ENCODE measurements around the gene IFT25. TPM values are rescaled to one million over a fixed set of nuclear protein-coding genes. Genes with fewer than 3 reads are reported as not detected.
A peak's percentile ranks its signal among the peaks of the same experiment; 100 is the strongest.

The IFT25 gene
- total and polyA plus RNA-seq, 2 experiments from 2014 or later = 28.2 to 109 TPM

DNA sequence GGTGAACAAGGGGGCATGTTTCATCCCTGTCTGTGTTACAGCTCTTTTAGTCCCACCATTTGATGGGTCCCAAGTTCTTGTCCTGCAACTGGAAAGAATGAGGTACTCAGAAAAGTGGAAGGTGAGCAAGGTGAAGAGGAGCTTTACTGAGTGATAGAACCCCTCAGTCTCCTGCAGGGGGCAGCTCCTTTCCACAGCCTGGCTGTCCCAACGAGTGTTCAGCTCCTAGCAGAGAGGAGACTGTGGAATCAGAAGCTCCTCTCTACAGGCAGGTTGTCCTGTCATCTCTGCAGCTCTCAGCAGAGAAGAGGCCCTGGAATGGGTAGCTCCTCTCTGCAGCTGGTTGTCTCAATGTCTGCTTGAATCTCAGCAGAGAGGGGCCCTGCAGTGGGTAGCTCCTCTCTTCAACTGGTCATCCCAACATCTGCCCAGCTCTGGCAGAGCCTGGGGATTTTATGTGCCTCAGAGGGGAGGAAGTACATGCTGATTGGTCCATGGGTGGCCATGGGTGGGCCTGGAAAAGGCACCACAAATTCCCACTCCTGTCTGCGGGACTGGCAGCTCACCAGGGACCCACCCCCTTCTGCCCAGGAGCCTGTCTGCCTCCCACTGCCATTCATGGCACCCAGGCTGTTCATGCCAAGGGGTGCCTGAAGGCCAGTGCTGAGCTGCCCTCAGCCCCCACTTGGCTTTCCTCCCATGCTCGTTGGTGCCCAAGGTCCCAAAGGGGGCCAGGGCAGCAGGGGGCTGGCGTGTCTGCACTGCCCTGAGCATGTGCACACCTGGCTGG is 46.8 kb upstream of the IFT25 start:
- Mint-ChIP-seq H3K4me3 (no peak overlapping the region), H3K4me1 (no peaks in the 10 kb centered on the region), H3K9me3 (peaks cover 4% of the 10 kb centered on the region; the same call in 2 of the 3 replicates), H3K27me3 (ENCODE audit: insufficient read depth, low read depth, poor library complexity) (no peaks in the 10 kb centered on the region), H3K27ac (no peak overlapping the region), H3K36me3 (ENCODE audit: low read depth) (no peaks in the 10 kb centered on the region)
- H4K20me1 ChIP-seq (replicated peaks; ENCODE audit: insufficient read depth) = no peaks in the 10 kb centered on the region
- H3K9me2 ChIP-seq (ENCODE audit: insufficient read depth) = no peaks in the 10 kb centered on the region
- no peak overlapping the region for H3K4me2 ChIP-seq
- no peak overlapping the region for H2AFZ ChIP-seq
- H3K36me3 ChIP-seq (ENCODE audit: insufficient read depth) = no peaks in the 10 kb centered on the region
- no peaks in the 10 kb centered on the region for H3K27me3 ChIP-seq (ENCODE audit: insufficient read depth)
- H3K4me1 ChIP-seq (ENCODE audit: insufficient read depth) = no peaks in the 10 kb centered on the region
- ATAC-seq (peak; percentile 89), DNase-seq (ENCODE audit: low spot score) (peak; percentile 43)
- no peak overlapping the region for H3K4me3 ChIP-seq
- TF ChIP-seq NANOG (IDR thresholded peaks at IDR 0.05; ENCODE audit: borderline replicate concordance) (no peak), EZH2phosphoT487 (IDR thresholded peaks at IDR 0.05; ENCODE audit: unreplicated experiment) (no peak), CTCF (conservative IDR thresholded peaks at IDR 0.05; ENCODE audit: low read depth in 2 of 2) (peak; percentile 32 to 65; a peak in 3 of 4 replicates), EZH2 (IDR thresholded peaks at IDR 0.05; ENCODE audit: low read depth, unreplicated experiment) (no peak), ETS1 (IDR thresholded peaks at IDR 0.05) (no peak)
- no peaks in the 10 kb centered on the region for H3K79me2 ChIP-seq (replicated peaks; ENCODE audit: insufficient read depth)
- H3F3A ChIP-seq (replicated peaks; ENCODE audit: low read depth) = no peaks in the 10 kb centered on the region
- no peak overlapping the region for H3K27ac ChIP-seq (ENCODE audit: low read depth)

DNA sequence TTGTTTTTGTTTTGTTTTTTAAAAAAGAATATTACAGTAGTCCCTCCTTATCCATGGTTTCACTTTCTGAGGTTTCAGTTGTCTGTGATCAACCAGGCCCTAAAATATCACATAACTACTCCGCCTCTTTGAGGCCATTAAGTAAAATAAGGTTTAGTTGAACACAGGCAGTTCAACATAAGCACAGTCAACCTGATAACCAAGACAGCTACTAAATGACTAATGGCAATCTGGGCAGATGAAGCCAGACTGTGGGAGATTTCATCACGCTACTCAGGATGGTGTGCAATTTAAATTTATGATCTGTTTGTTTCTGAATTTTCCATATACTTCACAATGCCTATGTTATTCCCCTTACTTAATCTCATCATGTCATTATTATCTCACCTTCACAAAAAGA is 42.4 kb upstream of the IFT25 start:
- Histone ChIP-seq H3K9me2 (ENCODE audit: insufficient read depth) (no peaks in the 10 kb centered on the region), H3K36me3 (ENCODE audit: insufficient read depth) (no peaks in the 10 kb centered on the region), H3K27me3 (ENCODE audit: insufficient read depth) (no peaks in the 10 kb centered on the region), H3K27ac (ENCODE audit: low read depth) (no peak overlapping the region), H3K79me2 (replicated peaks; ENCODE audit: insufficient read depth) (no peaks in the 10 kb centered on the region), H4K20me1 (replicated peaks; ENCODE audit: insufficient read depth) (no peaks in the 10 kb centered on the region), H3K4me2 (no peak overlapping the region), H3F3A (replicated peaks; ENCODE audit: low read depth) (no peaks in the 10 kb centered on the region), H2AFZ (no peak overlapping the region), H3K4me3 (no peak overlapping the region), H3K4me1 (ENCODE audit: insufficient read depth) (peaks cover 5% of the 10 kb centered on the region; the same call in 1 of the 2 replicates)
- DNase-seq (ENCODE audit: low spot score) (no peak), ATAC-seq (no peak)
- Mint-ChIP-seq H3K4me1 (peaks cover 3% of the 10 kb centered on the region; the same call in 2 of the 3 replicates), H3K27me3 (ENCODE audit: insufficient read depth, low read depth, poor library complexity) (no peaks in the 10 kb centered on the region), H3K27ac (no peak overlapping the region), H3K4me3 (no peak overlapping the region), H3K36me3 (ENCODE audit: low read depth) (no peaks in the 10 kb centered on the region), H3K9me3 (peaks cover 4% of the 10 kb centered on the region; the same call in 1 of the 3 replicates)
- TF ChIP-seq ZNF331 (CRISPR knock-in tag; IDR thresholded peaks at IDR 0.05; ENCODE audit: low read depth) = no peak
- TF ChIP-seq ETS1 (IDR thresholded peaks at IDR 0.05) = no peak
- TF ChIP-seq CTCF (conservative IDR thresholded peaks at IDR 0.05; ENCODE audit: low read depth in 2 of 2) = no peak
- no peak for TF ChIP-seq STAT1 (IDR thresholded peaks at IDR 0.05; ENCODE audit: unreplicated experiment)
- no peak for TF ChIP-seq CREB1 (CRISPR knock-in tag; IDR thresholded peaks at IDR 0.05; ENCODE audit: low read depth)
- no peak for TF ChIP-seq POLR2AphosphoS5 (IDR thresholded peaks at IDR 0.05; ENCODE audit: low read depth)
- no peak for TF ChIP-seq JUNB (IDR thresholded peaks at IDR 0.05; ENCODE audit: unreplicated experiment)

All from GM23338 (cell line).